Activated naive CD8-positive, alpha-beta T cell treated with anti-CD3 and anti-CD28 coated beads for 36 hours (primary cell): ENCODE results near the gene MYBPC3. TPM values are rescaled to one million over a fixed set of nuclear protein-coding genes. Genes with fewer than 3 reads are reported as not detected.
A peak's percentile ranks its signal among the peaks of the same experiment; 100 is the strongest.

Experiments
- DNase-seq: peaks from one replicate; pipeline ENCODE4 v3.0.0; 2021
- H3K27ac Mint-ChIP-seq: one replicate; pipeline ENCODE4 v1.8.0; 2022; ENCODE audit warnings: mild to moderate bottlenecking, moderate library complexity, mixed read lengths
- H3K27me3 Mint-ChIP-seq: one replicate; pipeline ENCODE4 v1.8.0; 2022; ENCODE audit warnings: mild to moderate bottlenecking, mixed read lengths
- H3K36me3 Mint-ChIP-seq: one replicate; pipeline ENCODE4 v1.8.0; 2021; ENCODE audit warnings: mild to moderate bottlenecking, mixed read lengths
- H3K4me1 Mint-ChIP-seq: one replicate; pipeline ENCODE4 v1.8.0; 2021; ENCODE audit warnings: mixed read lengths
- H3K4me3 Mint-ChIP-seq: one replicate; pipeline ENCODE4 v1.8.0; 2022; ENCODE audit warnings: mild to moderate bottlenecking, moderate library complexity, mixed read lengths
- H3K9me3 Mint-ChIP-seq: one replicate; pipeline ENCODE4 v1.8.0; 2022; ENCODE audit warnings: mixed read lengths
- total RNA-seq, 2 experiments: library from RNA; stranded (reverse); gene quantifications; one replicate each; pipeline ENCODE4 v1.2.3, GENCODE V29; 2021

Gene MYBPC3
- total RNA-seq, 2 experiments from 2014 or later, result not detected

DNA sequence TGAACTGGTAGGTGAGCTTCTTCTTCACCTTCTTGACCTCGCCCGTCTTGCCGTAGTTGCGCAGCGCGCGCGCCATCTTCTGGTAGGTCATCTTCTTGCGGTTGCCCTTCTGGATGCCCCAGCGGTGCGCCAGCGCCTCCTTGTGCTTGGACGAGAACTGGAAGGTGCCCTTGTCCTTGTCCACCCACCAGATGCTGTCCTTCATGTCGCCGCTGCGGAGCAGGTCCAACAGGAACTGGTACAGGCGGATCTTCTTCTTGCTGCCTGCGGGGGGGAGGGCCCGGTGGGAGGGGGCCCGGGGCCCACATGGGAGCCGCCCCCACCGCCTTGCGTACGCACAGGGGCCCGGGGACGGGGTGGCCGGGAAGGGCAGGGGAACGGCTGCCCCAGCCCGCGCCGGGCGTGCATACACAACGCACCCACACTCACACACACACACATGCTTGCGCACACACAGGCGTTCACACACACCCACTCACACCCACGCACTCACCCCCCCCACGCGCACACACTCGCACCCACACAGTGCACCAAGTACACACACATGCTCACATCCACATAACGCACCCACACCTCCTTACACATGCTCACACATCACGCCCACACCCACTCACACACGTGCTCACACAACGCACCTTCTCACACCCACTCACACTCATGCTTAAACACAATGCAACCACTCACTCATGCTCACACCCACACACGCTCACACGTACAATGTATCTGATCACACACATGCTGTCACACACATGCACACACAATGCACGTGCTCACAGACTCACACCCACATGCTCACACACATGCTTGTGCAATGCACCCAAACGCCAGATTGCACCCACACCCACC, 3.0 kb upstream of the MYBPC3 start:
- DNase-seq, result peak; percentile 52
- H3K27me3 Mint-ChIP-seq, result no peaks in the 10 kb centered on the region
- no peak overlapping the region for H3K27ac Mint-ChIP-seq
- H3K36me3 Mint-ChIP-seq, result no peaks in the 10 kb centered on the region
- no peak overlapping the region for H3K4me3 Mint-ChIP-seq
- H3K9me3 Mint-ChIP-seq, result no peaks in the 10 kb centered on the region
- peaks cover 3% of the 10 kb centered on the region for H3K4me1 Mint-ChIP-seq

- no peak for DNase-seq
- Mint-ChIP-seq H3K36me3 (no peaks in the 10 kb centered on the region), H3K27me3 (no peaks in the 10 kb centered on the region), H3K4me1 (peaks cover 3% of the 10 kb centered on the region), H3K27ac (no peak overlapping the region), H3K4me3 (no peak overlapping the region), H3K9me3 (no peaks in the 10 kb centered on the region)
These were observed 2.4 kb upstream of the MYBPC3 start for GRCh38 chr11:47354913-47355282.

- H3K27ac Mint-ChIP-seq, result no peak overlapping the region
- no peaks in the 10 kb centered on the region for H3K27me3 Mint-ChIP-seq
- no peaks in the 10 kb centered on the region for H3K9me3 Mint-ChIP-seq
- H3K4me3 Mint-ChIP-seq, result no peak overlapping the region
- H3K4me1 Mint-ChIP-seq, result no peaks in the 10 kb centered on the region
- no peaks in the 10 kb centered on the region for H3K36me3 Mint-ChIP-seq
- no peak for DNase-seq
These were observed 1.7 kb upstream of the MYBPC3 start for GRCh38 chr11:47353978-47354774.

DNA sequence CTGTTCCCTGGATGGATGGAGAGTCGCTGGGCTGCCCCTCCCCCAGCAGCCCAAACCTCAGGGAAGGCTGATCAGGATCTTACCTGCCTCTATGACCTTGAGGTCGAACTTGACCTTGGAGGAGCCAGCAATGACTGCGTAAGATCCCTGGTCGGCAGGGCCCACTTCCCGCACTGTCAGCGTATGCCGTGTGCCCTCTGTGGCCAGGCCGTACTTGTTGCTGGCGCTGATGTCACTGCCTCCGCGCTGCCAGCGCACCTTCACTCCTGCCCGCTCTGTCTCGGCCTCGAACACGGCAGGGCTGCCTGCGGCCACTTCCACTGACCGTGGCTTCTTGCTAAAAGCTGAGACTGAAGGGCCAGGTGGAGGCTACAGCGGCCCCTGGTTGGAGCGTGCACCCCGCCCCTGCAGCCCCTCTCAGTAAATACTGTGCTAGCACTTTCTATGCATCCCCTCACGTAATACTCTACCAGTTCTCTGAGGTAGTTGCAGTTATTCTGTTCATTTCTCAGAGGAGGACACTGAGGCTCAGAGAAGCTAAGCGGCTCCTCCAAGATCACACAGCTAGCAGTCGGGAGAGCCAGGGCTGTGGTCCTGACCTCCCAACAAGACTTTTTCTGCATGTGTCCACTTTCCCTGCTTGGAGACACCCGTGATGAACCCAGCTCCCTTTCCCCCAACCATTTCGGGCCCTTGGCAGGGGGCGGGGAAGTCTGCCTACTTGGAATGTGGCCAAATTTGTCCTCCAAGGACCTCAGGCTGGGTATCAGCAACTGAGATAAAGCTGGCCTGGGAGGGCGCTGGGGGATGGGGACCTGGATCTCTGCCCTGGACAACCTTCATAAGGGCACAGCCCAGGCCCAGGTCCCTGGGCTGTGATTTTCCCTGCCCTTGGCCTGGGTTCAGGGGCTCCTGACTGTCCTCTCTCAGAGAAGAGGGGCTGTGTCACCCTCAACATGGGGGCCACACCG, 1.1 kb downstream of the MYBPC3 start:
- no peak overlapping the region for H3K27ac Mint-ChIP-seq
- no peaks in the 10 kb centered on the region for H3K36me3 Mint-ChIP-seq
- H3K4me3 Mint-ChIP-seq, result no peak overlapping the region
- no peak for DNase-seq
- no peaks in the 10 kb centered on the region for H3K9me3 Mint-ChIP-seq
- H3K4me1 Mint-ChIP-seq, result no peaks in the 10 kb centered on the region
- H3K27me3 Mint-ChIP-seq, result no peaks in the 10 kb centered on the region

GRCh38 chr11:47350315-47350714, 2.2 kb downstream of the MYBPC3 start:
- Mint-ChIP-seq H3K4me1 (no peaks in the 10 kb centered on the region), H3K27me3 (no peaks in the 10 kb centered on the region), H3K9me3 (no peaks in the 10 kb centered on the region), H3K4me3 (no peak overlapping the region), H3K27ac (no peak overlapping the region), H3K36me3 (no peaks in the 10 kb centered on the region)
- DNase-seq, result no peak

- Mint-ChIP-seq H3K27ac (no peak overlapping the region), H3K4me3 (no peak overlapping the region), H3K4me1 (no peaks in the 10 kb centered on the region), H3K27me3 (no peaks in the 10 kb centered on the region), H3K36me3 (no peaks in the 10 kb centered on the region), H3K9me3 (no peaks in the 10 kb centered on the region)
- DNase-seq, result no peak
These were observed 2.9 kb downstream of the MYBPC3 start for GRCh38 chr11:47349521-47350095.

DNA sequence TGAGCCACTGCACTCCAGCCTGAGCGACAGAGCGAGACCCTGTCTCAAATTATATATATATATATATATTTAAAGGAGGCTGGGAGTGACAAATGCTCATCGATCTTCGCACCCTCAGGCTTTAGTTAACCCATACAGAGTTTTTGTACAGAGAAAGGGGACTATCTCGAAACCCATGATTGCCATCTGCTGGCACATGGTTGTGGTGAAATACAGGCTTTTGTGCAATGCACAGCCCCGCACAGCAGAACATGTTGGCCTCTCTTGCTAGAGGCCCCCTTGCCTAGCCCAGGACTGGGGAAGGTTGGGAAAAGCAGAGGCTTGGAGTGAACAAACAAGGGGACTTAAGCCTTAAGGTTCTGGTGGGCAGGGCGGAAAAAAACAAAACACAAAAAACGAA, 3.6 kb downstream of the MYBPC3 start:
- Mint-ChIP-seq H3K27ac (no peak overlapping the region), H3K36me3 (no peaks in the 10 kb centered on the region), H3K4me3 (no peak overlapping the region), H3K4me1 (no peaks in the 10 kb centered on the region), H3K9me3 (no peaks in the 10 kb centered on the region), H3K27me3 (no peaks in the 10 kb centered on the region)
- no peak for DNase-seq

GRCh38 chr11:47348131-47348802, 4.2 kb downstream of the MYBPC3 start:
- no peak for DNase-seq
- H3K27ac Mint-ChIP-seq, result no peak overlapping the region
- H3K4me3 Mint-ChIP-seq, result no peak overlapping the region

GRCh38 chr11:47347137-47347536, 5.4 kb downstream of the MYBPC3 start:
- no peak overlapping the region for H3K27ac Mint-ChIP-seq
- H3K4me3 Mint-ChIP-seq, result no peak overlapping the region
- no peak for DNase-seq
- no peaks in the 10 kb centered on the region for H3K27me3 Mint-ChIP-seq
- no peaks in the 10 kb centered on the region for H3K4me1 Mint-ChIP-seq
- no peaks in the 10 kb centered on the region for H3K36me3 Mint-ChIP-seq
- no peaks in the 10 kb centered on the region for H3K9me3 Mint-ChIP-seq

More at GRCh38 chr11:47348131-47348802, 4.2 kb downstream of the MYBPC3 start:
- Mint-ChIP-seq H3K4me1 (no peaks in the 10 kb centered on the region), H3K27me3 (no peaks in the 10 kb centered on the region), H3K36me3 (no peaks in the 10 kb centered on the region), H3K9me3 (no peaks in the 10 kb centered on the region)

DNA sequence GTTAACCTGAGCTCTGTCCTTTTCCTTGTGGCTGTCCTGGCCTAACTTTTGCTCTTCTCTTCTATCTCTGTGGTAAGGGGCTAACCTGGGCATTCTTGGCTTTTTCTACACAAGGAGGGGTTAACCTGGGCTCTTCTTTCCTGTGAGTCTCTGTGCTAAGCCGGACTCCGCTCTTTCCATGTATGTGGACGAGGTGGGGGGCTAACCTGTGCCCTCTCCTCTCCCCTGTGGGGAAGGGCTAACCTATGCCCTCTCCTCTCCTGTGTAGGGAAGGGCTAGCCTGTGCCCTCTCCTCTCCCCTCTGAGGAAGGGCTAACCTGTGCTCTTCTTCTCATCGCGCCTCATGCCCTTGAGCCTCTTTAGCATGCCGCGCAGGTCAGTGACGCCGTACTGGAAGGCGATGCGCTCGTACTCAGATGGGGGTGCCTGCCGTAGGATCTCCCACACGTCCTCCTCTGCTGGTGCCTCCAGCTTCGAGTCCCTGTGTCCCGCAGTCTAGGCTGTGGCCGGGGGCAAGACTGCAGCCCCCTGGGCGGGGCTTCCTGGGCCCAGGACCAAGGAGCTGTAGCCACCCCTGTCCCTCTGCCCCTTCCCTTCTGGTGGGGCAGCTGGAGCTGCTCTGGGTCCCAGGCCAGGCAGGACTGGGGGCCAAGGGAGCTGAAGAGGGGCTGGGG, 6.5 kb downstream of the MYBPC3 start:
- no peak for DNase-seq
- no peak overlapping the region for H3K4me3 Mint-ChIP-seq
- no peaks in the 10 kb centered on the region for H3K9me3 Mint-ChIP-seq
- no peaks in the 10 kb centered on the region for H3K27me3 Mint-ChIP-seq
- H3K36me3 Mint-ChIP-seq, result no peaks in the 10 kb centered on the region
- no peak overlapping the region for H3K27ac Mint-ChIP-seq
- no peaks in the 10 kb centered on the region for H3K4me1 Mint-ChIP-seq

- Mint-ChIP-seq H3K27me3 (no peaks in the 10 kb centered on the region), H3K4me1 (no peaks in the 10 kb centered on the region), H3K27ac (no peak overlapping the region), H3K36me3 (no peaks in the 10 kb centered on the region), H3K9me3 (no peaks in the 10 kb centered on the region), H3K4me3 (no peak overlapping the region)
- DNase-seq, result no peak
These were observed 9.6 kb downstream of the MYBPC3 start for GRCh38 chr11:47342854-47343253.

GRCh38 chr11:47342036-47342803, 10.3 kb downstream of the MYBPC3 start:
- Mint-ChIP-seq H3K4me3 (no peak overlapping the region), H3K36me3 (no peaks in the 10 kb centered on the region), H3K27ac (no peak overlapping the region), H3K9me3 (no peaks in the 10 kb centered on the region), H3K27me3 (no peaks in the 10 kb centered on the region), H3K4me1 (no peaks in the 10 kb centered on the region)
- no peak for DNase-seq
